GM10248 (cell line): ENCODE measurements around the gene RAET1G.

ENCODE experiments used
- CTCF ChIA-PET: fragments of 300-600 bp; sonication (Branson Sonifier 250); formaldehyde crosslinking; extraction: SDS; loops from one replicate; lab custom pipeline; 2021; ENCODE audit warnings: antibody characterized with exemption; lab: Yijun Ruan, JAX
- POLR2A ChIA-PET: fragments of 350-650 bp; sonication (Branson Sonifier 250); formaldehyde crosslinking; extraction: SDS; loops from one replicate; lab custom pipeline; 2020; ENCODE audit warnings: antibody characterized with exemption; lab: Yijun Ruan, JAX
- DNase-seq: peaks from one replicate; pipeline ENCODE4 v3.0.0; 2012; ENCODE audit errors: extremely low spot score
- TF ChIP-seq, protein P1 (sequence below): IDR thresholded peaks from 2 replicates; pipeline ENCODE4 v1.5.1; 2012; ENCODE audit warnings: mild to moderate bottlenecking, low read depth; ENCODE audit errors: extremely low read depth, missing control alignments, control extremely low read depth

RAET1G gene

DNA sequence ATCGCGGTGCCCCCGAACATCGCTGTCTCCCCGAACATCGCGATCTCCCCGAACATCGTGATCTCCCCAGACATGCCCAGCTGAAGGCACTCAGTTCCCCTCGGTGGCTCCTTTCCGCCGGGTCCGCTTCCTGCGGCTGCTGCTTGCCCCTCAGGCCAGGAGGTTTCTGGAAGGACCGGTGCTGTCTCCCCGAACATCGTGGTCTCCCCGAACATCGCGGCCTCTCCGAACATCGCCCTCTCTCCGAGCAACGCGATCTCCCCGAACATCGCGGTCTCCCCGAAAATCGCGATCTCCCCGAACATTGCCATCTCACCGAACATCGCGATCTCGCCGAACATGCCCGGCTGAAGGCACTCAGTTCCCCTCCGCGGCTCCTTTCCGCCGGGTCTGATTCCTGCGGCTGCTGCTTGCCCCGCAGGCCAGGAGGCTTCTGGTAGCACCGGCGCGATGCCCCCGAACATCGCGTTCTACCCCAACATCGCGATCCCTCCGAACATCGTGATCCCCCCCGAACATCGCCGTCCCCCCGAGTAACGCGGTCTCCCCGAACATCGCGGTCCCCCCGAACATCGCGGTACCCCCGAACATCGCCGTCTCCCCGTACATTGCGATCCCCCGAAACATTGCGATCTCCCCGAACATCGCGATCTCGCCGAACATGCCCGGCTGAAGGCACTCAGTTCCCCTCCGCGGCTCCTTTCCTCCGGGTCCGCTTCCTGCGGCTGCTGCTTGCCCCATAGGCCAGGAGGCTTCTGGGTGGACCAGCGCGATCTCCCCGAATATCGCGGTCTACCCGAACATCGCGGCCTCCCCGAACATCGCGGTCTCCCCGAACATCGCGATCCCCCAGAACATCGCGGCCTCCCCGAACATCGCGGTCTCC, 41.6 kb upstream of the RAET1G start:
- TF ChIP-seq, protein P1, sequence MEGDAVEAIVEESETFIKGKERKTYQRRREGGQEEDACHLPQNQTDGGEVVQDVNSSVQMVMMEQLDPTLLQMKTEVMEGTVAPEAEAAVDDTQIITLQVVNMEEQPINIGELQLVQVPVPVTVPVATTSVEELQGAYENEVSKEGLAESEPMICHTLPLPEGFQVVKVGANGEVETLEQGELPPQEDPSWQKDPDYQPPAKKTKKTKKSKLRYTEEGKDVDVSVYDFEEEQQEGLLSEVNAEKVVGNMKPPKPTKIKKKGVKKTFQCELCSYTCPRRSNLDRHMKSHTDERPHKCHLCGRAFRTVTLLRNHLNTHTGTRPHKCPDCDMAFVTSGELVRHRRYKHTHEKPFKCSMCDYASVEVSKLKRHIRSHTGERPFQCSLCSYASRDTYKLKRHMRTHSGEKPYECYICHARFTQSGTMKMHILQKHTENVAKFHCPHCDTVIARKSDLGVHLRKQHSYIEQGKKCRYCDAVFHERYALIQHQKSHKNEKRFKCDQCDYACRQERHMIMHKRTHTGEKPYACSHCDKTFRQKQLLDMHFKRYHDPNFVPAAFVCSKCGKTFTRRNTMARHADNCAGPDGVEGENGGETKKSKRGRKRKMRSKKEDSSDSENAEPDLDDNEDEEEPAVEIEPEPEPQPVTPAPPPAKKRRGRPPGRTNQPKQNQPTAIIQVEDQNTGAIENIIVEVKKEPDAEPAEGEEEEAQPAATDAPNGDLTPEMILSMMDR = no peak
- no peak for DNase-seq
- ChIA-PET CTCF (no interaction called here), POLR2A (no interaction called here)

DNA sequence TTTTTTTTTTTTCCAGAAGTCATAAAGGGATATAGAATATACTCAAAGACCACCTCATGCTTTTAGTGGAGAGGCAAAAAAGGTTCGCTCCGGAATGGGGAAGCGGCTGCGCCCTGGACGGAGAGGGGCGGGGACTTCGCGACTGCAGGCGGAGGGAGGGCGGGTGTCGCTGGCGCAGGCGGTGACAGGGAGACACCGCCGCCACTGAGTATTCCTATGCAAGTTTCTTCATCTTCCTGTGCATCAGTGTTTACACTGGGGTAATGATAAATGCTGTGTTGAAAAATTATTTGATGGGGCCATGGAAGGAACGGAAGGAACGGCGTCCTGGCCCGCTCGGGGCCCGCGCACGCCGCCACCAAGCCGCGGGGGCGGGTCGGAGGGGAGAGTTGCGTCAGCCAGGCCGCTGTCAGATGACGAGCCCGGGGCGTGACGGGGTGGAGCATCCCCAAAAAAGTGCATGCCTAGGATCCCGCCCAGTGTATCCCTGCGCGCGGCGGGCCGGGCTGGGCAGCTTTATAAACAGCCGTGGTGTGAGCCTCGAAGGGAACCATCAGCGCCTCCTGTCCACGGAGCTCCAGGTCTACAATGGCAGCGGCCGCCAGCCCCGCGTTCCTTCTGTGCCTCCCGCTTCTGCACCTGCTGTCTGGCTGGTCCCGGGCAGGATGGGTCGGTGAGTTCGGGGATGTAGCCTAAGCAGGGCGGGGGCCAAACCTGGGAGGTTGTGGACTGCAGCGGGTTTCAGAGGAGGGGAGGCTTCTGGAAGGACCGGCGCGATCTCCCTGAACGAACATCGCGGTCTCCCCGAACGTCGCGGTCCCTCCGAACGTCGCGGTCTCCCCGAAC, 40.8 kb upstream of the RAET1G start, which contains the start of gene ULBP1:
Gene ULBP1 (plus strand): TSS at position 482 of the 846 bp plus-strand sequence. CDS start 107 bp downstream, at position 589.
- POLR2A ChIA-PET = no interaction called here
- DNase-seq = peak; percentile 66
- CTCF ChIA-PET = no interaction called here

DNA sequence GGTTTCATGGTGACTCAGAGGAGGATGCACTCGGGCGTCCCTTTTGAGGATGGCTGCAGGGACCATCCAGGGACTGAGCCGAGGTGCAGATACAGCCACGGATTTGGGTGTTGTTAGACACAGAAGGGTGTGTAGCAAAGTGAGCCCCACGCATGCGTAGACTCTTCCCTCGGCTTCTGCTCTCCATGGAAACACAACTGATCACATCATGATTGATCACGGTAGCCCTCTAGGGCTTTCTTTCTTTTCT, 40.2 kb upstream of the RAET1G start:
- POLR2A ChIA-PET = no interaction called here
- CTCF ChIA-PET = no interaction called here
- TF ChIP-seq, protein P1 = no peak
- no peak for DNase-seq

More for the DNA sequence above, 40.8 kb upstream of the RAET1G start, which contains the start of gene ULBP1:
- TF ChIP-seq, protein P1 = no peak

DNA sequence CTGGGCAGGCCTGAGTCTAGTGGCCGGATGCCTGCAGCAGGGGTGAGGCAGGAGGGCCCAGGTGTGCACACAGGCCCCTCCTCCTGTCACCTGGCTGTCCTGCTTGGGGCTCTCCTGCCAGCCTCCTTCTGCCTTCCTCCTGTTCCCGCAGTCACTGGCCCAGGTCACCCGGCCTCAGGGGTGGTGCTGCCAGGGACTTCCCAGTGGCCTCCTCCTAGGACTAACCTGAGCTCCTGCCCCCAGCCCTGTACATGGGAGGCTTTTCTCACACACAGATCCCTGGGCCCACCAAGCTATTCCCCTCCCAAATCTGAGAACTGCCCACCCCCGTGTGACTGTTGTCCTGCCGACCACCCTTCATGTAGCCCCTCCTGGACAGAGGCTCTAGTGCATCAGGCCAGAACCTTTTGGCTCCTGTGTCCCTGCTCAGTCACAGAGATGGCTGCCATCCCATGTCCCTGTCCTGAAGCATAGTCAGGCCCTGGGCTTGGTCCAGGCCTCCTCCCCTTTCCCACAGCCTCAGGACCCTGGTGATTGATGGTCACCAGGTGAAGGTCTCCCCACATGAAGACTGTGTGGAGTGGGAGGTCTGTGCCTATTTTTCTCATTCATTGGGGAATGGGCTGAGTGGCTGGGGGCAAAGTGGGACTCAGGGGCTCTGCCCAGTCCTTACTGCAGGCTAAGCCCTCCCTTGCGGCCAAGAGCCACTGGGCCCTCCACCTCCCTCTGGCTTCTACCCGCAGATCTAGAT, 39.7 kb upstream of the RAET1G start:
- no peak for DNase-seq
- CTCF ChIA-PET = no interaction called here
- TF ChIP-seq, protein P1 = no peak
- POLR2A ChIA-PET = no interaction called here

DNA sequence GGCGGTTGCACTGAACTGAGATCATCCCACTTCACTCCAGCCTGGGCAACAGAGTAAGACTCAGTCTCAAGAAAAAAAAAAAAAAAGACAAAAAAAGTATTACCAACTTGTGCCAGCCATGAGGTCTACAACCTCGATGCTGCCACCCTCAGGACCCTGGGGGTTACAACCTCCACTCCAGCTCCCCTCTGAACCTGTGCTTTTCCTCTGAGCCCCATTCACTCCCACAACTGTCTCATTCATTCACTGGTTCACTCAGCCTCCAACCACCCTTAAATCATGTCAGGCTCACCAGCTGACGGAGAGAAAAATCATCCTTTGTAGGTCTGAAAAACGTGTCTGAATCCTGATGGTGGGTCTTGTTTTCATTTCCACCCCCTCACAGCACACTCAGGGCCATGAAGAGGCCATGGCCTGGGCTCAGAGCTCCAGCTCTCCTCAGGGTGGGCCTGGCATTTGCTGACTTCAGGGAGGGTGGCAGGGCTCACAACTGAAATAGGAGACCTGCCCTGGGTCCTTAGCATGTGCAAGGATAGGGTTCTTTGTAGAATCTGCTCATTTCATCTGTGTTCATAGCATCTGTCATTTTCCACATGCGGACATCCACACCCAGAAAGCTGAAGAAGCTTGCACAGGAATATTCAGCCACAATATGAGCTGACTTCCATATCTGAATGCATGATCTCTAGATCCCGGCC, 39.0 kb upstream of the RAET1G start:
- DNase-seq = no peak
- POLR2A ChIA-PET = no interaction called here
- CTCF ChIA-PET = interaction anchor here (0.9 to 1.3 kb wide), 2 partner anchors 46 to 55 kb away, joined by 3 to 4 read pairs; no protein-coding TSS in a partner anchor
- TF ChIP-seq, protein P1 = no peak
